Measurements from ENCODE around the gene RNF169.

Gene RNF169

GRCh38 chr11:74818283-74818946 lies 69.8 kb downstream of the RNF169 start:
- peaks cover 86% of the 10 kb centered on the region for H3K36me3 ChIP-seq (ENCODE audit: insufficient read depth, low read length)
- DNase-seq (no peak), ATAC-seq (ENCODE audit: insufficient read depth, low read depth) (no peak)
- no peaks in the 10 kb centered on the region; the same call in 1 of the 2 replicates for H4K20me1 ChIP-seq (ENCODE audit: insufficient read depth, low read length)
- no peak for TF ChIP-seq EZH2 (IDR thresholded peaks at IDR 0.05; ENCODE audit: borderline replicate concordance, low read depth, low read length, severe bottlenecking)
- TF ChIP-seq CTCF (IDR thresholded peaks at IDR 0.05; ENCODE audit: borderline replicate concordance, extremely low read depth, low read length, poor library complexity, severe bottlenecking): no peak
- H3K4me2 ChIP-seq (ENCODE audit: insufficient read depth, low read length): no peak overlapping the region
- no peaks in the 10 kb centered on the region for H3K27me3 ChIP-seq (ENCODE audit: insufficient read depth, low read length, poor library complexity)
- no peak overlapping the region for H3K27ac ChIP-seq (ENCODE audit: low read length)
- H3K9me3 ChIP-seq (ENCODE audit: insufficient read depth, low read length, severe bottlenecking): peaks cover 12% of the 10 kb centered on the region
- H3K9ac ChIP-seq (ENCODE audit: low read depth, low read length): no peak overlapping the region
- peaks cover 13% of the 10 kb centered on the region; the same call in 1 of the 2 replicates for H3K79me2 ChIP-seq (ENCODE audit: insufficient read depth, low read length)
- H2AFZ ChIP-seq (ENCODE audit: low read depth, low read length): no peak overlapping the region
- H3K4me3 ChIP-seq (ENCODE audit: low read depth in 1 of 2, low read length in 2 of 2): no peak overlapping the region
- H3K4me1 ChIP-seq (ENCODE audit: insufficient read depth, low read length): no peaks in the 10 kb centered on the region

- Histone ChIP-seq H4K20me1 (ENCODE audit: insufficient read depth, low read length) (no peaks in the 10 kb centered on the region; the same call in 1 of the 2 replicates), H3K4me3 (ENCODE audit: low read depth in 1 of 2, low read length in 2 of 2) (no peak overlapping the region), H2AFZ (ENCODE audit: low read depth, low read length) (no peak overlapping the region), H3K9me3 (ENCODE audit: insufficient read depth, low read length, severe bottlenecking) (peaks cover 21% of the 10 kb centered on the region), H3K4me1 (ENCODE audit: insufficient read depth, low read length) (no peaks in the 10 kb centered on the region), H3K27me3 (ENCODE audit: insufficient read depth, low read length, poor library complexity) (no peaks in the 10 kb centered on the region), H3K9ac (ENCODE audit: low read depth, low read length) (no peak overlapping the region), H3K27ac (ENCODE audit: low read length) (no peak overlapping the region), H3K4me2 (ENCODE audit: insufficient read depth, low read length) (no peak overlapping the region), H3K79me2 (ENCODE audit: insufficient read depth, low read length) (peaks cover 13% of the 10 kb centered on the region; the same call in 1 of the 2 replicates), H3K36me3 (ENCODE audit: insufficient read depth, low read length) (peaks cover 88% of the 10 kb centered on the region)
- TF ChIP-seq CTCF (IDR thresholded peaks at IDR 0.05; ENCODE audit: borderline replicate concordance, extremely low read depth, low read length, poor library complexity, severe bottlenecking): no peak
- no peak for TF ChIP-seq EZH2 (IDR thresholded peaks at IDR 0.05; ENCODE audit: borderline replicate concordance, low read depth, low read length, severe bottlenecking)
- no peak for DNase-seq
- no peak for ATAC-seq (ENCODE audit: insufficient read depth, low read depth)
Measured at GRCh38 chr11:74819400-74819799, 70.8 kb downstream of the RNF169 start.

- Histone ChIP-seq H2AFZ (ENCODE audit: low read depth, low read length) (no peak overlapping the region), H3K4me2 (ENCODE audit: insufficient read depth, low read length) (no peak overlapping the region), H3K4me1 (ENCODE audit: insufficient read depth, low read length) (no peaks in the 10 kb centered on the region), H4K20me1 (ENCODE audit: insufficient read depth, low read length) (no peaks in the 10 kb centered on the region; the same call in 1 of the 2 replicates), H3K9me3 (ENCODE audit: insufficient read depth, low read length, severe bottlenecking) (peaks cover 32% of the 10 kb centered on the region), H3K9ac (ENCODE audit: low read depth, low read length) (no peak overlapping the region), H3K36me3 (ENCODE audit: insufficient read depth, low read length) (peaks cover 96% of the 10 kb centered on the region), H3K27me3 (ENCODE audit: insufficient read depth, low read length, poor library complexity) (no peaks in the 10 kb centered on the region), H3K4me3 (ENCODE audit: low read depth in 1 of 2, low read length in 2 of 2) (no peak overlapping the region), H3K27ac (ENCODE audit: low read length) (no peak overlapping the region), H3K79me2 (ENCODE audit: insufficient read depth, low read length) (peaks cover 13% of the 10 kb centered on the region; the same call in 1 of the 2 replicates)
- DNase-seq (no peak), ATAC-seq (ENCODE audit: insufficient read depth, low read depth) (no peak)
- TF ChIP-seq CTCF (IDR thresholded peaks at IDR 0.05; ENCODE audit: borderline replicate concordance, extremely low read depth, low read length, poor library complexity, severe bottlenecking): no peak
- TF ChIP-seq EZH2 (IDR thresholded peaks at IDR 0.05; ENCODE audit: borderline replicate concordance, low read depth, low read length, severe bottlenecking): no peak
Measured at GRCh38 chr11:74820763-74821162, 72.1 kb downstream of the RNF169 start.

All from DND-41 (cell line).